Muscle layer of colon (tissue), 2 donors: ENCODE results near the gene ABCC8.

Experiments used
- H3K27ac ChIP-seq: one replicate; pipeline ENCODE4 v1.7.0; 2013; ENCODE audit warnings: low read depth, mild to moderate bottlenecking, low read length, moderate library complexity
- H3K27me3 ChIP-seq, 2 donors: one replicate each; pipeline ENCODE4 v1.7.0; 2013; ENCODE audit warnings: low read length in 2 of 2, mild to moderate bottlenecking in 2 of 2; ENCODE audit not compliant: insufficient read depth in 2 of 2, control insufficient read depth in 1 of 2
- H3K36me3 ChIP-seq: one replicate; pipeline ENCODE4 v1.7.0; 2013; ENCODE audit warnings: mild to moderate bottlenecking, low read length; ENCODE audit not compliant: insufficient read depth
- H3K4me1 ChIP-seq: one replicate; pipeline ENCODE4 v1.7.0; 2013; ENCODE audit warnings: mild to moderate bottlenecking, low read length; ENCODE audit not compliant: insufficient read depth
- H3K4me3 ChIP-seq, 2 donors: one replicate each; pipeline ENCODE4 v1.7.0; 2013; ENCODE audit warnings: low read length in 2 of 2, low read depth in 1 of 2, mild to moderate bottlenecking in 1 of 2, moderate library complexity in 1 of 2
- H3K9ac ChIP-seq: one replicate; pipeline ENCODE4 v1.7.0; 2013; ENCODE audit warnings: low read length
- H3K9me3 ChIP-seq: one replicate; pipeline ENCODE4 v1.7.0; 2013; ENCODE audit warnings: mild to moderate bottlenecking, low read length
- donor health status: abdominal sarcoma.
- donor health status: Adenocarcinoma of cecum.

The ABCC8 gene

DNA sequence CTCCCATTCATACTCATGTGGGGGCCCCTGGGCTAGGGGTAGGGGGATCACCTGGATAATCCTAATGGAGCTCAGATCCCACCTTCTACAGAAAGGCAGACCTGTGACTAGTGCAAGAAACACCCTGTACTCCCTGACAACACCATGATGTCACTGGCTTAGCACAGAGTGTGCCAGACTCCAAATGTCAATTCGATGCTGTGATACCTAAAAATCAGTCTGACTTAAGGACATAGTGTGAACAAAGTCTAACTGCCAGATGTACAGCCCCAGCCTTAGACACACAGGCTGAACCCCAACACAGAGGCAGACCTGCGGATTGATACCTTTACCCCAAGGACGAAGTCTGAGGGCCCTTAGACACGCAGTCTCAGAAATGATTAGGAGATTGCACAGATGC lies 8.5 kb downstream of the ABCC8 start:
- Histone ChIP-seq H3K27me3 (peaks cover 0 to 2% of the 10 kb centered on the region in 2 donors), H3K4me1 (no peaks in the 10 kb centered on the region), H3K27ac (no peak overlapping the region), H3K4me3 (no peak overlapping the region), H3K9ac (no peak overlapping the region), H3K36me3 (no peaks in the 10 kb centered on the region), H3K9me3 (no peaks in the 10 kb centered on the region)

DNA sequence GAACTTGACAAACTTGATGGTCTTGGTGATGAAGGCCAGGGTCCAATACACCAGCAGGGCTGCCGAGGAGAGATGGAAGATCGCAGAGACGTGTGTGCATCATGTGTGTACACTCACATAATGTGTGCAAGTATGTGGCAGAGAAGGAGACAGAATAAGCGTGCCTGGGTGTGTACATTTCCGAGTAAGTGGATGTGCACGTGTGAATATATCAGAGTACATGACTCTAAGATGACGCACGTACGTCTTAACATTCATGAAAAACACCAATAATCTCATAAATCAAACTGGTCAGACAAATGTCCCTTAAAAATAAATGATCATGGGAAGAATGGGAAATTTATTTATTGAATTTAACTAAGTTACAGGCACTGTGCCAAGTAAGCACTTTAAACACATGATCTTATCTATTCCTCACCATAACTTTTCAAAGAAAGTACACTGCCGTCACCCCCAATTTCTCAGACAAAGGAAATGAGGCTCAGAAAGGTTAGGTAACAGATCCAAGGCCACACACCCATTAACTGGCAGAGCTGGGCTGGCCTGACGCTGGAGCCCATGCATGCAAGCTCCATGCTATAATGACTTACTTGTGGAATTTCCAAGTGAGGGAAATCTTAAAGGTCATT lies 13.0 kb downstream of the ABCC8 start:
- Histone ChIP-seq H3K9me3 (no peaks in the 10 kb centered on the region), H3K36me3 (no peaks in the 10 kb centered on the region), H3K9ac (no peak overlapping the region), H3K27ac (no peak overlapping the region), H3K27me3 (no peaks in the 10 kb centered on the region), H3K4me1 (no peaks in the 10 kb centered on the region), H3K4me3 (no peak overlapping the region)

DNA sequence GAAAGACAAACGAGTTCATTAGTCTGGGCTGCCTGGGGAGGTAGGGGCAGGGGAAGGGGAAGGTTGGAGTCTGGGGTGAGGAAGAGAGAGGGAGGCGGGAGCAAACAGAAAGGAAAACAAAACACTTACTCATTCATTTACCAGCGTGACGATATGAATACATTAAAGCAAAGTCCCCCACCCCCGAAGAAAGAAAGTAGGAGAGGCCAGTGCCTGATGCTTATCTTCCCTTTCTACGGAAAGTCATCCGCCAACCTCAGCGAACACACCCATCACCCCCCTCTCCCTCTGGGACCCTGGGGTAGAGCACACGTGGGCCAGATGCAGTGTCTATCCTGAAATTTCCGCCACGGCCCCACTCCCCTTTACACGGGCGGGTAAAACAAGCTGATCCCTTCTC lies 13.7 kb downstream of the ABCC8 start:
- H3K27ac ChIP-seq = no peak overlapping the region
- no peak overlapping the region for H3K4me3 ChIP-seq
- H3K36me3 ChIP-seq = no peaks in the 10 kb centered on the region
- no peak overlapping the region for H3K9ac ChIP-seq
- no peaks in the 10 kb centered on the region for H3K9me3 ChIP-seq
- H3K4me1 ChIP-seq = no peaks in the 10 kb centered on the region
- H3K27me3 ChIP-seq = no peaks in the 10 kb centered on the region

DNA sequence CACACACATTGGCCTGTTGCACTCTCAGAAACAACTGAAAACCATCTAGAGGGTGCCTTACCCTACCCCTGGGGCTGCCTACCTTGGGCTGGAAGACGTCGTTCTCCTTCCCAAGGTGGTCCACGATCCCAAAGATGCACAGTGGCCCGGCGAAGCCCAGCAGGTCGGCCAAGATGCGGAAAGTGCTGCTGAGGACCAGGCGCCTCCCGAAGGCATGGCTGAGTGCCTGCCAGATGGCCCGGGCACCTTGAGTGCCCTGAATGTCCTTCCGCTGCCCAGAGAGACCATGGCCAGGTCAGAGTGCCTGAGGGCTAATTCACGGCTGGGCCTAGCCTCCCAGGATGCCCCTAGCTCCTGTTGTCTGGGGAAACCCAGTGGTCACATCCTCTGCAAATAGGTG lies 16.2 kb downstream of the ABCC8 start:
- Histone ChIP-seq H3K36me3 (no peaks in the 10 kb centered on the region), H3K27me3 (no peaks in the 10 kb centered on the region), H3K9ac (no peak overlapping the region), H3K27ac (no peak overlapping the region), H3K4me1 (no peaks in the 10 kb centered on the region), H3K4me3 (no peak overlapping the region), H3K9me3 (no peaks in the 10 kb centered on the region)

DNA sequence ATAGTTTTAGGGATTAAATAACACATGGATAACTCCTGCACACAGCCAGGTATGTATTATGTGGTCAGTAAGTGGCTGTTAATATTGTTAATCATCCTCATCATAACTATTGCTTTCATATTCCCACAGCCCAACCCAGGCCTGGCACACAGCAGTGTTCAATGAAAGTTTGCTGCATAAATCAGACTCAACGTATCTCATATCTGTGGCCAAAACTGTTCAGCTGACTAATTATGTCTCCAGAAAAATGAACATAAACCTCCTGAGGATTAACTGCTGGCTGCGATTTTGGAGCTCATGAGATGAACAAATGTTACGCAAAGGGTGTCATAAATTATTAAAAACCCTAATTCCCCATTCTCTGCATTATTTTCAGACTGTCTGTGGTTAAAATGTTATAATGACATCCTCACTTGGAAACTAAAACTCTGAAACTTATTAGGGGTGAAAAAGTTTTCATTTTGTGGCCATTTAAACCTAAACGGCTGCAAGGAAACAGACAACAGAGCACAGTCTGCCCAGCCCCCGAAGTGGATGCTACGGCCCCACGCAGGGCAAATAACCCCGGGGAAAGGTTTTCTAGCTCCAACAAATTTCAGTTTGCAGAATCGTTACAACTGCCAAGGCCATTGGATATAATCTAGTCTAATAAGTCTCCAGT lies 17.3 kb downstream of the ABCC8 start:
- H3K36me3 ChIP-seq = no peaks in the 10 kb centered on the region
- H3K9ac ChIP-seq = no peak overlapping the region
- H3K4me1 ChIP-seq = no peaks in the 10 kb centered on the region
- H3K9me3 ChIP-seq = no peaks in the 10 kb centered on the region
- H3K27ac ChIP-seq = no peak overlapping the region
- no peaks in the 10 kb centered on the region for H3K27me3 ChIP-seq
- no peak overlapping the region for H3K4me3 ChIP-seq

DNA sequence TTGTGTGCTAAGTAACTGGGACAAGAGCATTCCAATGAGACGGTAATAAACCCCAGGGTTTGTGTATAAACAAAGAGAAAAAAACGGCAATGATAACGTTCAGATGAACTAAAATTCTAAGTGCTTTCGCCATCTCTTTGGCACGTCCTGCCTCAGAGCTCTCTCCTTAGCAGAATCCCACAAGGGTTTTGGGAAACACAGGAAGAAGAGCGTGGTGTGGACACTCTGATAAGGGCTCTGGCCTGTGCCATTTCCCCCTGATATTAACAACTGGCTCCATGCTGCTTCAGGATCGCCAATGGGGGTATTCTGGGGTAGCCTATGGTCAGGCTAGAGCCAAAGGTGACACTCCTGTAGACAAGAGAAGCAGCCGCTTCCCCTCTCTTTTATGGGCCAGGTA lies 18.4 kb downstream of the ABCC8 start:
- Histone ChIP-seq H3K9me3 (no peaks in the 10 kb centered on the region), H3K4me3 (no peak overlapping the region), H3K9ac (no peak overlapping the region), H3K4me1 (no peaks in the 10 kb centered on the region), H3K27me3 (no peaks in the 10 kb centered on the region), H3K36me3 (no peaks in the 10 kb centered on the region), H3K27ac (no peak overlapping the region)

DNA sequence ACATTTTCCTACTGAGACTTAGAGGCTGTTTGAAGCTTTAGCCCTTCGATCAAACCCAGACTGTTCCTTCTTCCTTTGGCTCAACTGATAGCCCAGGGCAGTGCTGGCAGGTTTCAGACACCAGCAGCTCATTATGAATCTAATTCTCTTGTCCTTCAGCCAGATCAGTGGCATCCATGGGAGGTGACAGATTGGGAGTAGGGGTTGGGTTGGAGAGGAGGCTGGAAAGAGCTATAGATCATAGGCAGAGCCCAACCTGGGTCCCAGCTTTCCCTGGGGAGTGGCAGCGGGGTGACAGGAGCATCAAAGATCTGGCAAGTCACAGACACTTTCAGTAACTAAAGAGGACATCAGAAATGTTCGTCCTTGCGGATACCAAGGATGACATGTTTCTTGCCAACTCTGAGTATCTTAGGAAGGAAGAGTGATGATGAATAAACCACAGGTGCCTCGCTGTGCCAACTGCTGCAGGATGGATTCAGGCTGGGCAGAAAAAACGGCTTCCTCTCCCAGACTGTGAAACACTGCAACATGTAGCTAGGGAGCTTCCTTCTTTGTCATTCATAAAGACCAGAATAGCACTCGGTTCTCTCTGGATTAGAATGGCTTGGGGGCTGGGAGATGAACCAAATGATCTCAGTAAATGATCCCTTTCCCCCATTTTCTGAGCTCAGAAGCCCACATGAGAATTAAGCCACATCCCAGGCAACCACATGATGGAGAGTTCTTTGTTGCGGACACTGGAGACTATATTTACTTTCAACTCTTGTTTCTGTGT lies 19.1 kb downstream of the ABCC8 start:
- no peak overlapping the region for H3K27ac ChIP-seq
- no peak overlapping the region for H3K4me3 ChIP-seq
- no peaks in the 10 kb centered on the region for H3K9me3 ChIP-seq
- no peaks in the 10 kb centered on the region for H3K36me3 ChIP-seq
- no peak overlapping the region for H3K9ac ChIP-seq
- H3K27me3 ChIP-seq = no peaks in the 10 kb centered on the region
- no peaks in the 10 kb centered on the region for H3K4me1 ChIP-seq

DNA sequence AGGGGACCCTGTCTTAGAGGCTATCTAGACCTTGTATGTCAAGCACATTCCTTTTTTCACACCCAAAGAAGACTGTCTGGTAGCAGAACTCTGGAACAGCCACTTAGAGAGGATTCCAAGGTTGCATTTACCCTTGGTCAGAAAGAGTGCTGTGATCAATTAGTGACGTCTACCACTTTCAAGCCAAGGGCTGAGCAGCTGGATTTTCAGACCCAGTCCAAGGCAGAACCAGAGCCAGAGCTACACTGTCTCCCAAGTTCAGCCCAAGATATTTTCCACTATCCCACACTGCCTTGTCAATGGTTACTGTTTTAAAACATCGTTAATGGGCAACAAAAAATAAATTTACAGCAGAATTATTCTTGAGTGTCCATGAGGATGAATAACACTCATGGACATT lies 24.0 kb downstream of the ABCC8 start:
- Histone ChIP-seq H3K9me3 (no peaks in the 10 kb centered on the region), H3K27ac (no peak overlapping the region), H3K4me3 (no peak overlapping the region), H3K9ac (no peak overlapping the region), H3K27me3 (no peaks in the 10 kb centered on the region), H3K36me3 (no peaks in the 10 kb centered on the region), H3K4me1 (no peaks in the 10 kb centered on the region)

DNA sequence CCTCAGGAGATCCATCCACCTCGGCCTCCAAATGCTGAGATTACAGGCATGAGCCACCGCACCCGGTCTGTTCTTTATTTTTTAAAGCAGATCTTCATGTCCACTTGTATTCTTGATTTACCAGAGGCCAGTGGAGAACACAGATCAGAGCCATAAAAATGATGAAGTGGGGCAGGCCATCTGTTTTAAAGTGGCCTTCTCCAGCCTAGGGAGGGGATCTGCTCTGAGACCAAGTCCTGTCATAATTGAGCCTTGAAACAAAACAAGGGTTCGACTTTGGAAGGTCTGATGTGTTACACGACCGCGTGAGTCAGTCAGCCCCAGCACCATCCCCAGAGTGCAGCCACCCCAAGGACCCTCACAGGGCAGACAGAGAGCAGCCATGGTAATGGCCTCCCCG lies 27.5 kb downstream of the ABCC8 start:
- Histone ChIP-seq H3K27me3 (no peaks in the 10 kb centered on the region), H3K9me3 (no peaks in the 10 kb centered on the region), H3K4me3 (no peak overlapping the region), H3K36me3 (no peaks in the 10 kb centered on the region), H3K4me1 (no peaks in the 10 kb centered on the region), H3K9ac (no peak overlapping the region), H3K27ac (no peak overlapping the region)

DNA sequence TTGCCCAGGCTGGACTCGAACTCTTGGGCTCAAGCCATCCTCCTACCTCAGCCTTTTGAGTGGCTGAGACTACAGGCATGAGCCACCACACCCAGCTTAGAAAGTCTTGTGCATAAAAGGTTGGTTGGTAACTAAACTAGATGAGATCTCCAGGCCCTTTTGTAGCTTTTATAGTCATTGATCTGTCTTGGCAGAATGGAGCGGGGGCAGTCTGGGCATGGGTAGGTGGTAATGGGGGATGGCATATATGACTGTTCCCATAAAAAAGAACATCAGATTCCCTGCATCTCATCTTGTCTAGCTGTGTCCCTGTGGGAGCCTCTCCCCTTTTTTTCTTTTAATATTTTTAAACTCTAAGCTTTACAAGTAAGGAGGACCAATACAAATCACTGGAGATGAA lies 30.2 kb downstream of the ABCC8 start:
- Histone ChIP-seq H3K9ac (no peak overlapping the region), H3K36me3 (no peaks in the 10 kb centered on the region), H3K4me3 (no peak overlapping the region), H3K9me3 (no peaks in the 10 kb centered on the region), H3K27me3 (no peaks in the 10 kb centered on the region), H3K27ac (no peak overlapping the region), H3K4me1 (no peaks in the 10 kb centered on the region)

DNA sequence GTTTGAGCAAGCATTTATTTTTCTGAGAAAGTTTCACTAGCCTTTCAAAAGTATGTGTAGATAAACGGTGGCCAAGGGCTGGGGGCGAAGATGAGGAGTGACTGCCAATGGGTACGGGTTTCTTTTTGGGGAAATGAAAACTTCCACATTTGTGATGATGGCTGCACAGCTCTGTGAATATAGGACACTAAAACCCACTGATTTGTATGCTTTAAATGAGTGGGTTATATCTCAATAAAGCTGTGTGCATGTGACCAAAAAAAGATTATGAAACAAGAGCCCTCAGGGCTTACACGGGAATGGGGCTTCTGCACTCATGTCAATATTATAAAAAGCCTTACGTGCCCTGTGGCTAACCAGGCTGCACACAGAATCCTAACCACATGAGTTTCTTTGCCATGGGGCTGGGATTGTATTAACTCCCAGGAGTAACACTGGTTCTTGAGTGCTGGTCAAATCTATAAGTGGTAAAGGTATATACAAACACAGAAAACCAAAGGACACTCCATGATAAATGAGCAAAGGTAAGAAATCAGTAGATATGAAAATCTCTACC lies 31.3 kb downstream of the ABCC8 start:
- Histone ChIP-seq H3K9ac (no peak overlapping the region), H3K4me1 (no peaks in the 10 kb centered on the region), H3K9me3 (no peaks in the 10 kb centered on the region), H3K27ac (no peak overlapping the region), H3K27me3 (no peaks in the 10 kb centered on the region), H3K36me3 (no peaks in the 10 kb centered on the region), H3K4me3 (no peak overlapping the region)
